Neural cell (in vitro differentiated cells): Measurements from ENCODE around the gene IMPACT.

Experiments used
- EP300 ChIP-seq: fragments of 450-650 bp; conservative IDR thresholded peaks from 2 replicates; pipeline ENCODE4 v1.6.1; 2014; ENCODE audit warnings: antibody characterized with exemption, mild to moderate bottlenecking, moderate library complexity; ENCODE audit not compliant: poor library complexity, severe bottlenecking
- EZH2 ChIP-seq: fragments of 200-600, 300-800 bp; shearing (Covaris generic), sonication (generic); IDR thresholded peaks from 2 replicates; pipeline ENCODE4 v1.6.1; 2014; ENCODE audit warnings: antibody characterized with exemption, low read length, borderline replicate concordance, mild to moderate bottlenecking; ENCODE audit not compliant: insufficient read depth, poor library complexity, severe bottlenecking
- RAD21 ChIP-seq: fragments of 450-650 bp; conservative IDR thresholded peaks from 2 replicates; pipeline ENCODE4 v1.6.1; 2014; ENCODE audit warnings: antibody characterized with exemption, mild to moderate bottlenecking, moderate library complexity
- SMC3 ChIP-seq: fragments of 450-650 bp; conservative IDR thresholded peaks from 2 replicates; pipeline ENCODE4 v1.6.1; 2014; ENCODE audit warnings: antibody characterized with exemption, mild to moderate bottlenecking, moderate library complexity; ENCODE audit not compliant: poor library complexity
- TF ChIP-seq, protein P1 (sequence below): fragments of 450-650 bp; IDR thresholded peaks from 2 replicates; pipeline ENCODE4 v1.5.1; 2014; ENCODE audit warnings: antibody characterized with exemption, mild to moderate bottlenecking, moderate library complexity; ENCODE audit not compliant: poor library complexity, severe bottlenecking

- no peak for TF ChIP-seq EP300
- TF ChIP-seq, protein P1, sequence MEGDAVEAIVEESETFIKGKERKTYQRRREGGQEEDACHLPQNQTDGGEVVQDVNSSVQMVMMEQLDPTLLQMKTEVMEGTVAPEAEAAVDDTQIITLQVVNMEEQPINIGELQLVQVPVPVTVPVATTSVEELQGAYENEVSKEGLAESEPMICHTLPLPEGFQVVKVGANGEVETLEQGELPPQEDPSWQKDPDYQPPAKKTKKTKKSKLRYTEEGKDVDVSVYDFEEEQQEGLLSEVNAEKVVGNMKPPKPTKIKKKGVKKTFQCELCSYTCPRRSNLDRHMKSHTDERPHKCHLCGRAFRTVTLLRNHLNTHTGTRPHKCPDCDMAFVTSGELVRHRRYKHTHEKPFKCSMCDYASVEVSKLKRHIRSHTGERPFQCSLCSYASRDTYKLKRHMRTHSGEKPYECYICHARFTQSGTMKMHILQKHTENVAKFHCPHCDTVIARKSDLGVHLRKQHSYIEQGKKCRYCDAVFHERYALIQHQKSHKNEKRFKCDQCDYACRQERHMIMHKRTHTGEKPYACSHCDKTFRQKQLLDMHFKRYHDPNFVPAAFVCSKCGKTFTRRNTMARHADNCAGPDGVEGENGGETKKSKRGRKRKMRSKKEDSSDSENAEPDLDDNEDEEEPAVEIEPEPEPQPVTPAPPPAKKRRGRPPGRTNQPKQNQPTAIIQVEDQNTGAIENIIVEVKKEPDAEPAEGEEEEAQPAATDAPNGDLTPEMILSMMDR = no peak
- TF ChIP-seq SMC3 = no peak
- TF ChIP-seq EZH2 = no peak
- no peak for TF ChIP-seq RAD21
Measured at GRCh38 chr18:24381126-24381525, 45.3 kb upstream of the IMPACT start.
